DMS53 (cell line): ENCODE data around the gene LAGE3.
"Not testable (repeated sequence)": the region's sequence is repeated elsewhere in the genome, so short reads cannot be mapped to it uniquely, and the experiment has no call there.

Experiments
- DNase-seq: peaks from one replicate; lab custom pipeline; 2025; lab: John Stamatoyannopoulos, UW

Gene LAGE3

GRCh38 chrX:154502098-154502497, 23.0 kb upstream of the LAGE3 start:
- no peak for DNase-seq

DNA sequence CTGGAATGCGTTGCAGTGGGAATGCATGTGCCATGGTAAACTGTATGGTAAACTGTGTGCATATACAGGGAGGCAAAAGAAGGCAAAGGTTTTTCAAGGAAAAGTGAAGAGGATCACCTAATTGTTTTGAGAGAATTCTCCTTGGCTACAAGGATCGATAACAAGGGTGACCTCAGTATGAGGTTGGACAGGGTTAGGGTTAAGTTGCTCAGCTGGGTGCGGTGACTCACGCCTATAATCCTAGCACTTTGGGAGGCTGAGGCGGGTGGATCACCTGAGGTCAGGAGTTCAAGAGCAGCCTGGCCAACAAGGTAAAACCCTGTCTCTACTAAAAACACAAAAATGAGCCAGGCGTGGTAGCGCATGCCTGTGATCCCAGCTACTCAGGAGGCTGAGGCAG, 22.3 kb upstream of the LAGE3 start:
- not testable (repeated sequence) for DNase-seq

- DNase-seq: not testable (repeated sequence)
Observed at GRCh38 chrX:154496591-154497137, 17.6 kb upstream of the LAGE3 start.

DNA sequence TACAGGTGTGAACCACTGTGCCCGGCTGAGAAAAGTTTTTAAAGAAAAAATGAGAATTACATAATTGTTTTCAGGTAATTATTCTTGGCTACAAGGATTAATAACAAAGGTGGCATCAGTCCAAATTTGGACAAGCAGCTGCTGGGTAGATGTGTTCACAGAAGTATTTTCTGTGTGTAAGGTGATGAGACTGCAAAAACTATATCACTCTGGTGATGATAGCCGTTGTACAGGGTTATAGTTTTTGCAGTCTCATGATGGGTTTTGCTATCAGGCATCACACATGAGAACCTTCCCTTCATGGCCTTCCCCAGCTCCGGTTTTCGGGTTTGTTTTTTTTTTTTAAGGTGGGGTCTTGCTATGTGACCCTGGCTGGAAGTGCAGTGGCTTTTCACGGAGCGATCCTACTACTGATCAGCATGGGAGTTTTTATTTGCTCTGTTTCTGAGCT, 16.4 kb upstream of the LAGE3 start:
- DNase-seq: no peak

- no peak for DNase-seq
Observed at GRCh38 chrX:154494715-154495114, 15.6 kb upstream of the LAGE3 start.

DNA sequence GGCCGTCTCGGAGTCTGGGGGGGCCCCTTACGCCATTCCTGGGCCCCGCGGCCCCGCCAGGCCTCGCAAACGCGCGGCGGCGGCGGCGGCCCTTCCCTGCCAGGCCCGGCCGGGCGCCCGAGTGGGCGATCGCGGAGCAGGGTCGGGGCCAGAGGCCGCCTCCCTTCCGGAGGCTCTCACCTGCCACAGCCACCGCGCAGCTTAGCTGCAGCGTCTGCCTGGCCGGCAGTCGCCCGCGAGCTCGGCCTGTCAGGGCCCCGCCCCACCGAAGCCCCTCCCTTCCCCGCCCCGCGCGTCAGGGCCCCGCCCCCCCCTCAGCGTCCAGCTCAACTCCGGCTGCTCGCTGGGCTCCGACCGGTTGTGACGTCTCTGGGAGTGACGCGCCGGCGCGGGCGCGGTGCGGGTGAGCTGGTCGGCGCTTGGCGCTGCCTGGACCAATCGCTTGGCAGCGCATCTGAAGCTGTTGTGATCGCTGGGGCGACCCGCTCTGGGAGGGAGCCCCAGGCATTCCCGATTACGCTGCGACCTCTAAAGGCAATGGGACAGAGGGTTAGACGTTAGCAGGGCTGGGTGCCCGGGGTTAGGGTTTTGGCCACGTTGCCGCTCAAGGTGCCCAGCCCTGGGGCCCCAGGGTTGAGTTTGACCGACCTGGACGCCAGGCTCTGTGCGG, 11.5 kb upstream of the LAGE3 start, which contains the start of gene SLC10A3:
SLC10A3 (minus strand) TSS at position 216 of the 670 bp plus-strand sequence. CDS start 1,689 bp downstream, outside the sequence.
- peak; percentile 97 for DNase-seq

DNA sequence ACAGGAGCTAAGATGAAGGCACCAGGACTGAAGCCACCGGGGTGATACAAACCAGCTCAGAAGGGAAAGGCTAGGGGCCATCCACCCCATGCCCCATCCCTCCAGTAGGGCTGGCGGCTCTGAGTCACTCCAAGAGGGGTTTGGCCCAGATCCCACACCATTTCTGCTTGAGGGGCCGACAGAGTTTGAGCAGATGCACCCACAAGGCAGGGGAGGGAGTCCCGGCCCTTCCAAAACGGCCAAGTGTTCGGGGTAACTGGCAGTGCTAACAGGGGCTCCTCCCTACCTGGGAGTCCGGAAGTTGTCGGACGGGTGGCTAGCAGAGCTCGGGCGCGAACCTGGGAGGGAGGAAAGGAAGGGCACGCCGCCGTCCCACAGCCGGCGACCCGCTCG, 10.9 kb upstream of the LAGE3 start:
- peak; percentile 71 for DNase-seq

DNA sequence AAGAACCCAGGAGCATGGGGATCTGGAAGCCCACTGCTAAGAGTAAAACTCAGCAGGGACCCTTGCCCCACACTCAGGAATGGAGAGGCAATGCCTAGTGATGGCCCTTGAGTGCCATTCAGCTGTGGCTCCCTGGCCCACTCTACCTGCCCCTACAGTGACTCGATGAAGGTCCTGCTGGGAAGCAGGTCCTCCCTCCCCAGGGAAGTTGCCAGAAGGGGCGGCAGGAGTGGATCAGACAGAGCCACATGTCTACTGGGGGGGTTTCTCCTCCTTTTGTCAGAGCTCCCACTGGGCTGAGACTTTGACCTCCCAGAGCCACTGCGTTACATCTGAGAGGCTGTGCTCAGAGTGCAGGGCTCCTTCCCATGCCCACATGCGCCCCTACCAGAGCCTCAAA, 10.1 kb upstream of the LAGE3 start:
- no peak for DNase-seq

GRCh38 chrX:154488336-154489075, 9.4 kb upstream of the LAGE3 start:
- DNase-seq: no peak

GRCh38 chrX:154487518-154488290, 8.6 kb upstream of the LAGE3 start:
- no peak for DNase-seq

GRCh38 chrX:154486396-154487207, 7.5 kb upstream of the LAGE3 start, which contains the start of gene UBL4A:
UBL4A (minus strand) TSS chrX:154486615; CDS start chrX:154486584, 31 bp downstream.
- DNase-seq: peak; percentile 84

DNA sequence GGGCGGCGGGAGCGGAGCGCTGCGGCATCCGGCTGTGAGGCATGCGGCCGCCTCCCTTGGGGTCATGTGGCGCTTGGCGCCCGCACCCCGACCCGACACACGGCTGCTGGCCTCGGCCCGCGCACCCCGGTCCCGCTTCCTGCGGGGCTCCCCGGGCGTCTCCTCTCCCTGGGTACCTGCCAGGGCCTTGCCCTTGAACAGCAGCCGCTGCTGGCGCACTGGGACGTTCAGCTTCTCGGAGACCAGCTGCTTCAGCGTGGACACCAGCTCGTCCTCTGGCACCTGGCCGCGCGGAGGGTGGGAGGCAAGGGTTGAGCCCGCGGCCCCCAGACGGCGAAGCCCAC, 6.9 kb upstream of the LAGE3 start:
- peak; percentile 59 for DNase-seq

DNA sequence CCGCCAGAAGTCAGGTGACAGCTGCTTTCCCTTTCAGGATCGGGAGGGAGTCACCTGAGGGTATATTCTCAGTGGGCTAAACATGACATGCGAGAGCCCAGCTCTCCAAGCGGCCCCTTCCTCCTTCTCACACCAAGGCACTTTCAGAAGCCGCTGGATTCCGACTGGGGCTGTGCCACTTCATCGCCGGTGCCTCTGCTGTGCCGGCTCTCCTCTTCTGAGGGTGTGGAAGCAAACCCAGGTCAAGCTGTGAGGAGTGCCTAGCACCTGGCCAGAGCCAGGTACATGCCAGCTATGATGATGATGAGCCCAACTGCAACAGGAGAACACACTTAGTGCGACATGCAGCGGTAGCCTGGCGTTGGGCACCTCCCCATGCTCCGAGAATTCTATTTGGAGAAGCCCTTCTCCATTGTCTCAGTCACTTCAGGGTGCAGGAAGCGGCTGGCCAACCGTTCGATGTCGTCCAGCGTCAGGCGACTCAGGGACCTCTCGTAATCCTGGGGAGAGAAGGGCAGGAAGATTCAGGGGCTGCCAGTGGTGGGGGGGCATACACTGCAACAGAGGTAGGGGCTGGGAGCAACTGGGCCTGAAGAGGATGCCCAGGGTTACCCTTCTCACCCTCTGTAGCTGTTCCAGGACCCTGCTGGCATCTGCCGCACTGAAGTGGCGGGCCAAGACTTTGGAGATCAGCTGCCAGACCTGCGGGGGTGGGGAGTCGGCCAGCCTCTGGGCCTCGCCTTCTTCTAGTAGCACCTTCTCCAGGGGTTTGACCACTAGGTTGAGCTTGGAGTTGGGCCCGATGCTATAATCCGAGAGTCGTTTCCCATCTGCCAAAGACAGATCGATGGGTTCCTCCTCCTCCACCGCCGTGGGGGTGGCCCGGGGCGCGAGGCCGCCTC, 6.3 kb upstream of the LAGE3 start:
- DNase-seq: peak; percentile 25

DNA sequence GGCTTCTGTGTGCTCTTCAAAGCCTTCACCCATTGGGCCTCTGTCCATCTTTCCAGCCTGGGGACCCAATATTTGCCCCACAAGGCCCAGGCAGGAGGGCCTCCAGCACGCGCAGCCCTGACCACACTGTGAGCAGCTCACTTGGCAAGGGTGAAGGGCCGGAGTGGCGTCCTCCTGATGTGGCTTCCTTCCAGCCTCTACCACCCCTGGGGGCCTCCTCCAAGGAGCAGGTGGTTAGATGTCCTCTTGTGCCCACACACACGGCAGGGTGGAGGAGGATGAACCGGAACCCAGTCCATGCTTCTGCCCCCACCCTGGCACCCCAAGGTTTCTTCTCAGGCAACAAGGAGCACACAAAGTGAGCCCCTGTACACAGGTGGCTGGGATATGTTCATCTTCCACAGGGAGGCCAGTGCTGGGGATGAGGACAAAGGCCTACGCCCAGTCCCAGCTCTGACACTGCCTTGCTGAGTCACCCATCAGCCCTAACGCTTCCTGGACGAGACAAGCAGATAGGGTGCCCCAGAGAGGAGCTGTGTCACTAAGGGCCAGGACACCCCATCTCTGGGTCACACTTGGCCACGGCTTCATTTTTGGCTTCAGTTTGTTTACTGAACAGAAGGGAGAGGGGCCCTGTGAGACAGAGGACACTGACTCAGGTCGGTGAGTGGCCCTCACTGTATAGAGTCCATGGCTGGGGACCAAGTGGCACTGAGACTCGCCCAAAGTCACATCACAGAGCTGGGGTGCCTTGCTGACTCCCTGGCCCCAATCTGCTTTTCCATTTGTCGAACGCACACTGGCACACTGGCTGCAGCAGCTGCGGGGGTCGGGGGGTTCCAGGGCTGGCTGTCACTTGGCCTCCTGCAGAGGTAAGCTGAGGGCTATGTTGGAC, 5.4 kb upstream of the LAGE3 start:
- DNase-seq: peak; percentile 34

DNA sequence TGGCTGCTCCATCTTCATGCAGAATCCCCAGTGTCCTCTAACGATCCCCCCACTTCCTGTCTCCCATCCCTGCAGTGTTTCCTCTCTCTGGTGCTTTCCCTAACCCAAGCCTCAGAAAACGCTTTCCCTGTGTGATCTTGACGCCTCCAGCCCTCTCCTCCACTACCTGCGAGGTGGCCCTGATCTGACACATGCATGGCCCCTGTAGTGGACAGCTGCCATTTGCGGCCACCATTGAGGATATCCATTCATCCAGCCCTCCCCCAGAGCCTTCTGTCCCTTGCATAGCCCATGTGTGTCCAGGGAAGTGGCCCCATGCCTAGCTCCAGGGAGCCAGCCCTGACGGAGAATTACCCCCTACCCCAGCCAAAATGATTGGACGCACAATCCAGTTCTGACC, 4.2 kb upstream of the LAGE3 start:
- no peak for DNase-seq

DNA sequence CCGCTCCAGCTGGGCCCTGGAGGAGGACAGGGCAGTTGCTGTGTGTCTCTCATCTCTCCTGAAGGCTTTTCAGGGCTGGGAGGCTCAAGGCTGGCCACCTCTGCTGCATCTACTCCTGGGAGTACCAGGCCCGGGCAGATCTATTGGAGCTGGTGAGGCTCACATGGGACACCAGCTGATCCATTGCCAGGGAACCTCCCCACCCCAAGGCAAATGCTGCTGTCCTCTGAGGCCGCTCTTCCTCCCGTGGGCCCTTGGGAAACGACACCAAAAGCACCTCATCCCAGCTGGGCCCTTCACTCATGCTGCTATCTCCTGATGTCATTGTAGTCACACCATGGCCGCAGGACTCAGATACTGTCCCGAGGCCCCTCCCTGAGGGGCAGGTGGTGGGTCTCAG, 3.7 kb upstream of the LAGE3 start:
- DNase-seq: no peak

DNA sequence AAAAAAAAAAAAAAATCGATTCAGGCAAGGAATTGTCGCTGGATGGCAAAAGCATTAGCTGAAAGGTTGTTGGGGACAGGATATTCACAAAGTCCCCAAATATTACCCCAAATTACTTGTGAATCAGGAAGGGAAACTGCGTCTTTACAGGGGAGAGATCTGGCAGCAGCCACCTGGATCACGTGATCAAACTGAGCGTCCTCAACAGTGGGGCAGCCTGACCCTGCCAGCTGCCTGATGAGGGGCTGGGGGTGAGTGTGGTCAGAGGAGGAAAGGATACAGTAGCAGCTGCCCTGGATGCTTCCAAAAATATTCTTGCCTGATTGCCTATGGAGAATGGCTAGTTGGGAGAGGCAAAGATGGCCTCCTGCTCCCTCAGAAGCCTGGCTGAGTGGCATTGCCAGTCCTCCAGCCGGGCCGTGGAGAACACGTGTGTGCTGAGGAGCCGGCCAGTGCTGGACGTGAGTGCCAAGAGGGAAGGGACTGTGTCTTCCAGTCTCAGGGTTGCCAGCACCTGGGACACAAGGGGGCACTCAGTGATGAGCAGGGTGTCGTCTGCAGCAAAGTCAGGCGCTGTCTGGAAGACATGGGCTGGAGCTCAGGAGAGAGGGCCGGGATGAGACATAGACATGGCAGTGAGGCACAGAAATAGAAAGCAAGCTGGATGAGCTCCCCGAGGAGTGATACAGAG, 3.0 kb upstream of the LAGE3 start:
- DNase-seq: no peak

DNA sequence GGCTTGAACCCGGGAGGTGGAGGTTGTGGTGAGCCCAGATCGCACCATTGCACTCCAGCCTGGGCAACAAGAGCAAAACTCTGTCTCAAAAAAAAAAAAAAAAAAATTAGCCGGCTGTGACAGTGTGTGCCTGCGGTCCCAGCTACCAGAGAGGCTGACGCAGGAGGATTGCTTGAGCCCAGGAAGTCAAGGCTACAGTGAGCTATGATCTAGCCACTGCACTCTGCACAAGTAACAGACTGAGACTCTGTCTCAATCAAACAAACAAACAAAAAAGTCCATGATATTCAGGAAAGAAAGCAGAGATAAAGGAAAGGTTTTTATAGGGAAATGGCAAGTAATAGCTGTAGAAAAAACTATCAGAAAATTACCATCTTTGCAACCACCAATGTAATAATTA, 2.1 kb upstream of the LAGE3 start:
- no peak for DNase-seq
